GM11168 (cell line): ENCODE measurements around the gene ATAD3A.
"Not testable (repeated sequence)": the region's sequence is repeated elsewhere in the genome, so short reads cannot be mapped to it uniquely, and the experiment has no call there.

Experiments used
- in situ Hi-C: fragments of 300-500 bp; cut with MboI; formaldehyde crosslinking; loops from one replicate; pipeline ENCODE4 v1.12.0; 2022; ENCODE audit warnings: low sequenced_read_pairs; ENCODE audit not compliant: unreplicated experiment

Gene ATAD3A

DNA sequence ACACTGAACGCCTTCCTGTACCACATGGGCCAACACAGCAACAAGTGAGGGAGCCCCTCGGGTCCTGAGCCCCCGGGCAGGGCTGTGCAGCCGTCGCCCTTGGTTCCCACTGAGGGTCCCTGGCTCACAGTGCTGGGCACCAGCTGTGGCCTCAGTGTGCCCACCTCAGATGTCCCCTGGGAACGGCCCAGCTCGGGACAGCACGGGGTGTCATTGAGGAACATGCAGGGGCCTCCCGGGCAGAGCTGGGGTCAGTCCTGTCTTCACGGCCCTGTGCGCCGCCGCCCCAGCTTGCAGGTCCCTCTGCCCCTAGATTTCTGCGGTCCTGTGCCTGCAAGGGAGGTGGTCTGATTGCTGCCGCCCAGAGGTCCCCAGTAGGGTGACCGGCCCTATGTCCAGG, 22.7 kb upstream of the ATAD3A start:
- in situ Hi-C loops = no loop called here

DNA sequence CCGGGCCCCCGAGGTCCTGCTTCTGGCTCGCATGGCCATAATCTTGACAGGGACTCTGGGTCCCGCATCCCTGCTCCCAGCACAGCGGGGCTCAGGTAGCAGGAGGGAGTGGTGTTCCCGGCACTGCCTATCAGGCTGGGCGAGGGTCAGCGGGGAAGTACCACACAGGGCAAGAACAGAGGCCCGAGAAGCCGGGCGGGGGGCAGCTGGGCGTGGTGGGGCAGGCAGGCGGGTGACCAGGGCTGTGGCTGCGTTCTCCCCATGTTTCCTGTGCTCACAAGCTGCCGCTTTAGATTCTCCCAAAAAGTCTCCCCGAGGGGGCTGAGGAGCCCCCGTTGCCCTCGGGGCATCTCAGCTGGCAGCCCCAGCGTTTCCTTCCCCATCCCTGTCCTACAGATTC, 22.1 kb upstream of the ATAD3A start:
- in situ Hi-C loops = no loop called here

DNA sequence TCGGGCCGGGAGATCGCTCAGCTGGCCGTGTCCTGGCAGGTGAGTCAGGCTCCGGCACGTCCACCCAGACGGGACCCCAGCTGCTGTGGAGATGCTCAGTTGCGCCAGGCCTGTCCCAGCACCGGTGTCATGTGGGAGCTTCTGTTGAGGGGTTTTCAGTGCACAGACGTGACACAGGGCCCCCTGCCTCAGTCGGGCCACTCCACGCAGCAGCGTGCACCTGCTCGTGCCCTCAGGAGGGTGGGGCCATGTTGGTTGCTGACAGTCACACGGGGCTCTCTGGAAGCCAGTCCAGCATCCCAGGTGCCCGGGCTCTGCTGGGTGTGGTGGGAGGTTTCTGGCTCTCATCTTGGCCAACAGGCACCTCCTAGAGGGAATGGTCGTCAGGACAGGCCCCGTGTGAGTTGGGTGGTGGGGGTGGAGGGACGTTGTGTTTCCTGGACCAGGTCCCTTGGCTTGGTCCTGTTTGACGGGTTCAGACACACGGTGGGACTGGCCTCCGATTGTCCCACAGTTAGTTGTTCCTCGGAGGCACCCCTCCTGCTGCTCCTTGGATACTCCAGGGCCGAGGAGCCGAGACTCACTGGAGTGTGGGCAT, 21.2 kb upstream of the ATAD3A start:
- in situ Hi-C loops = no loop called here

DNA sequence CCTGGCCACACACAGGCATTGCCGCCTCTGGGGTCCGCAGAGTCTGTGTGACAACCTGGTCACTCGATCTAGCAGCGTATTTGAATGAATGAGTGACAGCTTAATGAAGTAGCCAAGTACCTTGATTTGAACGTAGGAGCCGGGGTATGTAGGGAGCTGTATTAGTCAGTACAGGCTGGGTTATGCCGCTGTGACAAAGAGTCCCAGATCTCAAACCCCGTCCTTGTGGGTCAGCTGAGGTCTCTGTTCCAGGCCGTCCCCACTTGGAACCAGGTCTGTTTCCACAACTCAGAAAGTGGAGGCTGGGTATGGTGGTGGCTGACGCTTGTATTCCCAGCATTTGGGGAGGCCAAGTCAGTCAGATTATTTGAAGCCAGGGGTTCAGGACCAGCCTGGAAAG, 20.4 kb upstream of the ATAD3A start:
- in situ Hi-C loops = no loop called here

DNA sequence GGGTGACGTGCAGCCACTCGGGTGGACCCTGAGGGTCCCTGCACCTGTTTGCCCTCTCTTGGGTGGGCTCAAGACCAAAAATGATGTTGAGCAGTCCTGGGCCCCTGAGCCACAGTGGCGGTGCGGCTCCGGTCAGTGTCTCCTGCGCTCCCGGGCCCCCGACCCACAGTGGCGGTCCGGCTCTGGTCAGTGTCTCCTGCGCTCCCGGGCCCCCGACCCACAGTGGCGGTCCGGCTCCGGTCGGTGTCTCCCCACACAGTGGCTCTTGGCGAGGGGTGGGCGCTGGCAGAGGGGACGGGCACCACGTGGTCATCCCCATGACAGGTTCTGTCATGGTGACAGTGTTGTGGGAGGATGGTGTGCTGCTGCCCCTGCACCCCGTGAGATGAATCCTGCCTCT, 17.7 kb upstream of the ATAD3A start:
- in situ Hi-C loops = not testable (repeated sequence)

DNA sequence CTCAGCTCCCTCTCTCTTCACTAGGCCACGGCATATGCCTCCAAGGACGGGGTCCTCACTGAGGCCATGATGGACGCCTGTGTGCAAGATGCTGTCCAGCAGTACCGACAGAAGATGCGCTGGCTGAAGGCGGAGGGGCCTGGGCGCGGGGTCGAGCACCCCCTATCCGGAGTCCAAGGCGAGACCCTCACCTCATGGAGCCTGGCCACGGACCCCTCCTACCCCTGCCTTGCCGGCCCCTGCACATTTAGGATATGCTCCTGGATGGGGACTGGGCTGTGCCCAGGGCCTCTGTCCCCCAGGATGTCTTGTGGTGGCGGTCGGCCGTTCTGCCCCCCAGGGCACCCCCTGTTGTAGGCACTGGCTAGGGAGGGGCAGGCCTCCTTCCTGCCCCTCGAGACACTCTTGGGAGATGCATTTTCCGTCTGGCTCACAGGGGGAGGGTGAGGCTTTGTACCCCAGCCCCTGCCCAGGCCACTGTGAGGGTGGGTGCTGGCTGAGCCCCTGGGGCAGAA, 16.4 kb upstream of the ATAD3A start:
- in situ Hi-C loops = loop anchor here (5.0 kb wide), 1 partner anchor 48 kb away; the partner anchor contains the start of gene ATAD3C

DNA sequence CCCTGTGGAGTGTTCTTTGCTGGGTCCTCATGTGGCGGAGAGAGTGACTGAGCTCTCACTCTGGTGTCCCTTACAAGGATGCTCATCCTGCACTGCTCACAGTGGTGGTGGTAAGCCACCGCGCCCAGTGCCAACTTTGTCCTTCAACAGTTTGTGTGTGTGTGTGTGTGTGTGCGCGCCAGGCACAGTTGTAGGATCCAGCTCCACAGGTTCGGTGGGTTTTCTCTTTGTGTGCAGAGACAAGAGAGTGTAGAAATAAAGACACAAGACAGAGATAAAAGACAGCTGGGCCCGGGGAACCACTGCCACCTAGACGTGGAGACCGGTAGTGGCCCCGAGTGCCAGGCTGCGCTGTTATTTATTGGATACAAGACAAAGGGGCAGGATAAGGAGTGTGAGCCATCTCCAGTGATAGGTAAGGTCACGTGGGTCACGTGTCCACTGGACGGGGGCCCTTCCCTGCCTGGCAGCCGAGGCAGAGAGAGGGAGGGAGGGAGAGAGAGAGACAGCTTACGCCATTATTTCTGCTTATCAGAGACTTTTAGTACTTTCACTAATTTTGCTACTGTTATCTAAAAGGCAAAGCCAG, 7.1 kb upstream of the ATAD3A start:
- in situ Hi-C loops = not testable (repeated sequence)

DNA sequence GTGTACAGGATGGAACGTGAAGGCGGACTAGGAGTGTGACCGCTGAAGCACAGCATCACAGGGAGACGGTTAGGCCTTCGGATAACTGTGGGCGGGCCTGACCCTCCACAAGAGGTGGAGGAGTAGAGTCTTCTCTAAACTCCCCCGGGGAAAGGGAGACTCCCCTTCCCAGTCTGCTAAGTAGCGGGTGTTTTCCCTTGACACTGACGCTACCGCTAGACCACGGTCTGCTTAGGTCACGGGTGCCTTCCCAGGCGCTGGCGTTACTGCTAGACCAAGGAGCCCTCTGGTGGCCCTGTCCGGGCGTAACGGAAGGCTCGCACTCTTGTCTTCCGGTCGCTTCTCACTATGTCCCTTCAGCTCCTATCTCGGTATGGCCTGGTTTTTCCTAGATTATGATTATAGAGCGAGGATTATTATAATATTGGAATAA, 6.6 kb upstream of the ATAD3A start:
- in situ Hi-C loops = not testable (repeated sequence)

DNA sequence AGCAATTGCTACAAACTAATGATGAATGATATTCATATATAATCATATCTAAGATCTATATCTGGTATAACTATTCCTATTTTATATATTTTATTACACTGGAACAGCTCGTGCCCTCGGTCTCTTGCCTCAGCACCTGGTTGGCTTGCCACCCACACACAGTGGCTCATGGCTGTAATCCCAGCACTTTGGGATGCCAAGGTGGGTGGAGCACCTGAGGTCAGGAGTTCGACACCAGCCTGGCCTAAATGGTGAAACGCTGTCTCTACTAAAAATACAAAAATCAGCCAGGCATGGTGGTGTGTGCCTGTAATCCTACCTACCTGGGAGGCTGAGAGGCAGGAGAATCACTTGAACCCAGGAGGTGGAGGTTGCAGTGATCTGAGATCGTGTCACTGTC, 6.2 kb upstream of the ATAD3A start:
- in situ Hi-C loops = not testable (repeated sequence)

DNA sequence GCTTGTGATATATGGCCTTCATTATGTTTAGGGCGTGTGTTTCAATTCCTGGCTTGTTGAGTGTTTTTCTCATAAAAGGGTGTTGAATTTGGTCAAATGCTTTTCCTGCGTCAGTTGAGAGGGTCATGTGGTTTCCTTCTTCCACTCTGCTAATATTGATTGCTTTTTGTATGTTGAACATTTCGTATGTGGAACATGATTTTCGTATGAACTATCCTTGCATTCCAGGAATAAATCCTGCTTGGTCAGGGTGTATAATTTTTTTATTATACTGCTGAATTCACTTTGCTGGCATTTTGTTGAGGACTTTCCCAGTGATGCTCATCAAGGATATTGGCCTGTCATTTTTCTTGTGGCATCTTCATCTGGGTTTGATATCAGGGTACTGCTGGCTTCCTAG, 4.7 kb upstream of the ATAD3A start:
- in situ Hi-C loops = no loop called here

DNA sequence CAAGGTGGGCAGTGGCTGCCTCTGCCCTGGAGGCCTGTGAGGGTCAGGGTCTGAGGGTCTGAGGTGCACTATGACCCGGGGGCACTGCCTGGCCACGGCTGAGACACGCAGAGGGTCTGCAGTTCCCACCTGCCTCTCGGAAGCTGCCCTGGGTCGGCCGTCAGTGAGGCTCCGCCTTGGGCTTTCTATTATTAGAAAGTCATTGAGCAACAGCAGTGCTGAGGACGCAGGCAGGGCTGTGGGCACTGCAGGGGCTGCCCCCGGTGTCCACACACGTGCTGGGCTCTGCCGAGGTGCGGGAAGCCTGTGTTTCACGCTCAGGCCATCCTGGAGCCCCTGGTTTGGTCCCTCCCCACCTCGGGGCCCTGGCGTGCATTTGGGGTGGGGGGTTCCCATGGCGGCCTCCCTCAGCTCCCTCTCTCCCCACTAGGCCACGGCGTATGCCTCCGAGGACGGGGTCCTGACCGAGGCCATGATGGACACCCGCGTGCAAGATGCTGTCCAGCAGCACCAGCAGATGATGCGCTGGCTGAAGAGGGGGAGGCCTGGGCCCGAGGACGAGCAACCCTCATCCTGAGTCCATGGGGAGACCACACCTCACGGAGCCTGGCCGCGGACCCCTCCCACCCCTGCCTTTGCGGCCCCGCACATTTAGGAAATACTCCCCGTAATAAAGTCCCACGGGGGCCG, 3.0 kb upstream of the ATAD3A start:
- in situ Hi-C loops = not testable (repeated sequence)

DNA sequence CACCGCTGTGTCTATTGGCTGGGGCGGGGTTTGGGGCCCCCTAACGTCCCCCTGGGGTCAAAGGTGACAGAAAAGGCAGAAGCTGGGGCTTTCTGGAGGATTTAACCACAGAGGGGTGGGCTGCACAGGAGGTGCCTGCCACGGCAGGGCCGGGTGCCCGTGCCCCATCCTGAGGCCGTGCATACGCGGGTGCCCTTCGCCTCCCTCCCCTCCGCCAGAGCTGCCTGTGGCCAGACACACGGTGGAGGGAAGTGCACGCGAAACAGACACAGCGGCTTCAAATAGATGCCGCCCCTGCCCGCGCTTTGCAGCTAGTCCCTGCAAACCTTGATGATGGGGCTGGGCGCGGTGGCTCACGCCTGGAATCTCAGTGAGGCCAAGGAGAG, 2.5 kb upstream of the ATAD3A start:
- in situ Hi-C loops = not testable (repeated sequence)

DNA sequence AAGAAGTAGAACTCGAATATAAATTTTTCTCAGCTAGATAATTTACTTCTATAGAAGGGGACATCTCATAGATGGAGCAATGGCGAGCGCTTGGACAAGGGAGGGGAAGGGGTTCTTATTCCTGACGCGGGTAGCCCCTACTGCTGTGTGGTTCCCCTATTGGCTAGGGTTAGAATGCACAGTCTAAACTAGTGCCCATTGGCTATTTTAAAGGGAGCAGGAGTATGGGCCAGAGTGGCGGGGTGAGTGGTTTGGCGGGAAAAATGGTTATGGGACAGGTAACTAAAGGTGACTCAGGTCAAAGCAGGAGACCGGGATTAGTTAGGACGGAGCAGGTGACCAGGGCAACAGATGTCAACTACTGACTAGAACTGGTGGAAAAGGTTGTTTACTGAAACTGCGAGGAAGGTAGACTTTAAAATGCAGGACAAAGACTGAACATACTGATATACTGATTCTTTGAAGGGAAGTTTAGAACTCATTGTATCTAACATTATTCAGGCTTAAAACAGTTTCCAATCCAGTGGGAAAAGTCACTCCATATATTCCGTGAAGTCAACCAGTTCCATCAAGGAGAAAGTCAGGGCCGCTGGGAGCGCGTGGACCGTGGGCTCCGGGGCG, 940 bp upstream of the ATAD3A start:
- in situ Hi-C loops = no loop called here

DNA sequence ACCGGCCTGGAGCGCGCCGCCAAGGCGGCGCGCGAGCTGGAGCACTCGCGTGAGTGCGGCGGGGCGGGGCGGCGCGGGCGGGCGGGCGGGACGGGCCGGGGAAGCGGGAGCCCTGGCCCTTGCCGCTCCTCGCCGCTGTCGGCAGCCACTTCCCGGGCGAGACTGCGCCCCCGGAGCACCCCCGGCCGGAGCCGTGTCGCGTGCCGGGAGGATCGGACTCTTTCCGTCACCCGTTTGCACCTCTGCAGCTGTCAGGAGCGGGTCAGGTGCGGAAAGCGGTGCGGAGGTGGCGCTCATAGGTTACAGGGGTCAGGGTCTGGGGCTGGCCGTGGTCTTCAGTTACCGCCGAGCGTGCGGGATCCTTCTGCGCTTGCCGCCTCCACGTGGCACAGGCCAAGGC, 463 bp downstream of the ATAD3A start:
- in situ Hi-C loops = not testable (repeated sequence)

DNA sequence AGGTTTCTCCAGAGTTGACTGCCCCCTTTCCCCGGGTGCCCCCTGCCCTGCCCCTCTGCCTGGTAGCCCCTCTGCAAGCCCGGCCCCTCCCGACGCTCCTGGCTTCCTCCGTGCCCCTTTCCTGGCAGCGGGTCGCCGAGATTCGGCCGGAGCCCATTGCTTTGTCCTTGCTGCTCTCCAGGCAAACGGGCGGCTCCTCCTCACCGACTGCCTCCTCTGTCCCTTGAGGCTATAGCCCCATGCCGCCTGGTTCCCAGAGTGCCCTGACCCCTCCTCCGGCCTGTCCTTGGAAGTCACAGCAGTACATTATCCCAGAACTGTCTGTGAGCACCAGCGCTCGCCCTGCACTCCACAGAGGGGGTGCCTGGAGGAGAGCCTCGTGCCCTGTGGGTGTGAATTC, 1.7 kb downstream of the ATAD3A start:
- in situ Hi-C loops = not testable (repeated sequence)

DNA sequence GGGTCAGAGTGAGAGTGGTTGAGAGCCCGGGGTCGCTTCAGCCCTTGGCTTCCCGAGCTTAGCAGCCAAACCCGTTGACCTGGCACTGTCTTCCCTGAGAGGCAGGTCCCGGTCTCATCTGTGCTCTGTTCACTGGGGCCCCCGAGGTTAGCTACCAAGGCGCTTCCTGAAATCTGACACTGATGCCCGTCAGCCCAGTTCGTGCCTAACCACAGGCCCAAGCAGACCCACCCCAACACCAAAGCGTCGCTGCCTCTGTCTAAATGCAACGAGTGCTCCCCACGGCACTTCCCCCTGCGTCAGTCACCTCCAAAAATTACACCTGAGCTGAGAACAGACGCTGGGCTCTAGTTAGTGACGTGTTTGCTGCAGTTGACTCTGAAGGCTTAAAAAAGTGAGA, 2.4 kb downstream of the ATAD3A start:
- in situ Hi-C loops = not testable (repeated sequence)

DNA sequence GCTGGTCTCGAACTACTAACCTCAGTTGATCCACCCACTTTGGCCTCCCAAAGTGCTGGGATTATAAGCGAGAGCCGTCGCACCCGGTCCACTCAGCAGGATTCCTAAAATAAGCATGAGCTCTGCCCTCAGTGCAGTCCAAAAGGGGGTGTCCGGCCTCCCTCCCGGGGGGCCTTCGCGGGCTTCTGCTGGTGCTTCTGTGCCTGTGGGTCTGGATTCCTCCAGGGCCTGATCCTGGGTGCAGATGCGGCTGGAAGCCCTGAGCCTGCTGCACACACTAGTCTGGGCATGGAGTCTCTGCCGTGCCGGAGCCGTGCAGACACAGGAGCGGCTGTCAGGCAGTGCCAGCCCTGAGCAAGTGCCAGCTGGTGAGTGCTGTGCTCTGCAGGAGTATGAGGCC, 5.0 kb downstream of the ATAD3A start:
- in situ Hi-C loops = loop anchor here (5.0 kb wide), 1 partner anchor 40 kb away; no protein-coding TSS in a partner anchor

DNA sequence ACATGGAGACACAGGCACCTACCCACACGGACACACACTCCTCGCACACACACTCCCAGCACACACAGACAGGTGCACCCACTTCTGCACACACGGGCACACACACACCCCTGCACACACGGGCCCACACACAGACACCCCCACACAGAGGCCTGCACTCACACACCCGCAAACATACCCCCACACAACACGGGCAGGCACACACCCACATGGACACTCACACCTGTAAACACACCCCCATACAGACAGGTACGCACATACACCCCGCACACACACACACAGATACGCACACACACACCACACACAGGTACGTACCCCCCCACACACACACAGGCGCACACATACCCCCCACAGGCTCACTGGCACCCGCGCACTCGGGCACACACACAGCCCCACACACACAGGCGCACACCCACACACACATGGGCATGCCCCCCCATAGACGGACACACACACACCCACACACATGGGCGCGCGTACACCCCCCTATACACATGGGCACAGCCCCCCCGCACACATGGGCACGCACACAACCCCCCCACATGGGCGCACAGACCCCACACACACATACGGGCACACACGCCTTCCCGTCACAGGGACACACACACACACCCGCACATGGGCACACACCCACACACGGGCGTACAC, 6.1 kb downstream of the ATAD3A start:
- in situ Hi-C loops = loop anchor here (5.0 kb wide), 1 partner anchor 41 kb away; no protein-coding TSS in a partner anchor

DNA sequence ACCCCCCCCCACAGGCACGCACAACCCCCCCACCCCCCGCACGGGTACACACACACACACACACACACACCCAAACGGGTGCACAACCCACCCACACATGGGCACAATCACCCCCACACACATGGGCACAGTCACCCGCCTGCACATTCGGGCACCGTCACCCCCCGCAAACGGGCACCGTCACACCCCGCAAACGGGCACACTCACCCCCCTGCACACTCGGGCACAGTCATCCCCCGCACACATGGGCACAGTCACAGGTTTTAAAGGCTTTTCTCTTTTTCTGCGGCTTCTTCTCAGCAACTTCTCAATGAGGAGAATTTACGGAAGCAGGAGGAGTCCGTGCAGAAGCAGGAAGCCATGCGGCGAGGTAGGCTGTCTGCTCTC, 6.7 kb downstream of the ATAD3A start:
- in situ Hi-C loops = loop anchor here (5.0 kb wide), 1 partner anchor 41 kb away; no protein-coding TSS in a partner anchor

DNA sequence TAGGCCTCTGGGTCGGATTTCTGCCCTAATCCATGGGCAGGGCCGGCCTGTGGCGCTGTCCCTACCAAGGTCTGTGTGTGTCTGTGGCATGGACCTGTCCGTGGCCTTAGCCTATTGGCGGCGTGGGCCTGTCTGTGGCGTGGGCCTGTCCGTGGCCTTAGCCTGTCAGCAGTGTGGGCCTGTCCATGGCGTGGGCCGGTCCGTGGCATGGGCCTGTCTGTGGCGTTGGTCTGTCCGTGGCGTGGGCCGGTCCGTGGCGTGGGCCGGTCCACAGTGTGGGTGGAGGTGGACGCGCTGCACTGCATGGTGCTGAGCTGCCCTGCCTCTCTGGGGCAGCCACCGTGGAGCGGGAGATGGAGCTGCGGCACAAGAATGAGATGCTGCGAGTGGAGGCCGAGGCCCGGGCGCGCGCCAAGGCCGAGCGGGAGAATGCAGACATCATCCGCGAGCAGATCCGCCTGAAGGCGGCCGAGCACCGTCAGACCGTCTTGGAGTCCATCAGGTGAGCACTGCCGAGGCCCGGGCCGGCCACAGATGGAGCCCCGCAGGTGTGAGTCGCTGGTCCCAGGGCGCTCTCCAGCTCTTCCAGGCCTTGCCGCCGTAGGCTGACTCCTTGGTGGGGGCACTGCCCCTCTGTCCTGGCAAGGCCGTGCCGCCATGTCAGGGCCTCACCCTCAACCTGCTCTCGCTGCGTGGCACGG, 8.0 kb downstream of the ATAD3A start:
- in situ Hi-C loops = loop anchor here (5.0 kb wide), 1 partner anchor 43 kb away; no protein-coding TSS in a partner anchor
